Measurements from ENCODE around the gene TMEM44.

GRCh38 chr3:194575484-194576210 lies 57.6 kb downstream of the TMEM44 start:
- no peak for TF ChIP-seq POLR2A (IDR thresholded peaks at IDR 0.05; ENCODE audit: low read depth, low read length)
- TF ChIP-seq TAF1 (IDR thresholded peaks at IDR 0.05; ENCODE audit: borderline replicate concordance, low read depth, low read length) = no peak

Measured in GM12892 (cell line).